Neural cell (in vitro differentiated cells): ENCODE data around the gene OTOF. TPM values are rescaled to one million over a fixed set of nuclear protein-coding genes. Genes with fewer than 3 reads are reported as not detected.

Experiments used
- H2AFZ ChIP-seq: fragments of 200-600, 300-800 bp; sonication (generic), shearing (Covaris generic); 2 replicates; pipeline ENCODE4 v1.6.0; 2014; ENCODE audit warnings: low read depth, mild to moderate bottlenecking, antibody characterized with exemption, low read length, moderate library complexity
- H3F3A ChIP-seq: fragments of 200-600 bp; shearing (Covaris generic); 2 replicates; pipeline ENCODE4 v1.6.1; 2016; ENCODE audit warnings: mild to moderate bottlenecking, moderate library complexity, mixed read lengths, antibody characterized with exemption, low read length; ENCODE audit not compliant: insufficient read depth, poor library complexity, severe bottlenecking
- H3K27ac ChIP-seq: fragments of 200-600, 300-800 bp; sonication (generic), shearing (Covaris generic); 2 replicates; pipeline ENCODE4 v1.5.1; 2014; ENCODE audit warnings: mild to moderate bottlenecking, low read length, moderate library complexity
- H3K27me3 ChIP-seq: fragments of 300-800, 200-600 bp; sonication (generic), shearing (Covaris generic); 2 replicates; pipeline ENCODE4 v1.6.0; 2014; ENCODE audit warnings: mild to moderate bottlenecking, low read depth, low read length, moderate library complexity; ENCODE audit not compliant: insufficient read depth
- H3K36me3 ChIP-seq: fragments of 300-800, 200-600 bp; sonication (generic), shearing (Covaris generic); 2 replicates; pipeline ENCODE4 v1.5.1; 2014; ENCODE audit warnings: mild to moderate bottlenecking, antibody characterized with exemption, low read length, moderate library complexity; ENCODE audit not compliant: insufficient read depth
- H3K4me2 ChIP-seq: fragments of 300-800, 200-600 bp; sonication (generic), shearing (Covaris generic); 2 replicates; pipeline ENCODE4 v1.6.0; 2014; ENCODE audit warnings: mild to moderate bottlenecking, low read length
- H3K4me3 ChIP-seq: fragments of 300-800, 200-600 bp; sonication (generic), shearing (Covaris generic); 2 replicates; pipeline ENCODE4 v1.5.1; 2014; ENCODE audit warnings: mild to moderate bottlenecking, low read length, moderate library complexity
- H3K79me2 ChIP-seq: fragments of 200-600 bp; shearing (Covaris generic); replicated peaks from 2 replicates; pipeline ENCODE4 v1.6.0; 2014; ENCODE audit warnings: mild to moderate bottlenecking, low read length, moderate library complexity; ENCODE audit not compliant: insufficient read depth
- H3K9ac ChIP-seq: fragments of 300-800, 200-600 bp; sonication (generic), shearing (Covaris generic); 2 replicates; pipeline ENCODE4 v1.6.1; 2016; ENCODE audit warnings: mild to moderate bottlenecking, low read length, mixed read lengths
- H3K9me2 ChIP-seq: fragments of 200-600 bp; shearing (Covaris generic); 2 replicates; pipeline ENCODE4 v1.6.1; 2016; ENCODE audit warnings: mild to moderate bottlenecking, low read length, mixed read lengths; ENCODE audit not compliant: insufficient read depth
- H3K9me3 ChIP-seq: fragments of 200-600, 300-800 bp; sonication (generic), shearing (Covaris generic); 2 replicates; pipeline ENCODE4 v1.6.1; 2016; ENCODE audit warnings: mild to moderate bottlenecking, mixed run types, low read length, moderate library complexity, mixed read lengths
- H4K20me1 ChIP-seq: fragments of 200-600 bp; shearing (Covaris generic); 2 replicates; pipeline ENCODE4 v1.6.1; 2016; ENCODE audit warnings: mild to moderate bottlenecking, mixed run types; ENCODE audit not compliant: insufficient read depth
- EP300 ChIP-seq: fragments of 450-650 bp; conservative IDR thresholded peaks from 2 replicates; pipeline ENCODE4 v1.6.1; 2014; ENCODE audit warnings: antibody characterized with exemption, mild to moderate bottlenecking, moderate library complexity; ENCODE audit not compliant: poor library complexity, severe bottlenecking
- EZH2 ChIP-seq: fragments of 200-600, 300-800 bp; shearing (Covaris generic), sonication (generic); IDR thresholded peaks from 2 replicates; pipeline ENCODE4 v1.6.1; 2014; ENCODE audit warnings: antibody characterized with exemption, low read length, borderline replicate concordance, mild to moderate bottlenecking; ENCODE audit not compliant: insufficient read depth, poor library complexity, severe bottlenecking
- MXI1 ChIP-seq: fragments of 450-650 bp; conservative IDR thresholded peaks from 2 replicates; pipeline ENCODE4 v1.6.1; 2014; ENCODE audit warnings: antibody characterized with exemption, mild to moderate bottlenecking; ENCODE audit not compliant: poor library complexity, severe bottlenecking
- POLR2AphosphoS5 ChIP-seq: IDR thresholded peaks from 2 replicates; pipeline ENCODE4 v1.6.1; 2012
- RAD21 ChIP-seq: fragments of 450-650 bp; conservative IDR thresholded peaks from 2 replicates; pipeline ENCODE4 v1.6.1; 2014; ENCODE audit warnings: antibody characterized with exemption, mild to moderate bottlenecking, moderate library complexity
- SMC3 ChIP-seq: fragments of 450-650 bp; conservative IDR thresholded peaks from 2 replicates; pipeline ENCODE4 v1.6.1; 2014; ENCODE audit warnings: antibody characterized with exemption, mild to moderate bottlenecking, moderate library complexity; ENCODE audit not compliant: poor library complexity
- TAF1 ChIP-seq: IDR thresholded peaks from 2 replicates; pipeline ENCODE4 v1.6.1; 2012; ENCODE audit warnings: low read depth
- polyA plus RNA-seq: library from polyadenylated mRNA; depleted of rRNA; stranded (reverse); fragments of >200 nt; gene quantifications from 2 replicates; pipeline ENCODE4 v1.2.3, GENCODE V29; 2014
- TF ChIP-seq, protein P1 (sequence below): fragments of 450-650 bp; IDR thresholded peaks from 2 replicates; pipeline ENCODE4 v1.5.1; 2014; ENCODE audit warnings: antibody characterized with exemption, mild to moderate bottlenecking, moderate library complexity; ENCODE audit not compliant: poor library complexity, severe bottlenecking
- TF ChIP-seq, protein P2 (sequence below): IDR thresholded peaks from 2 replicates; pipeline ENCODE4 v1.6.1; 2012; ENCODE audit warnings: borderline replicate concordance

The OTOF gene
- polyA plus RNA-seq, 1 donor from 2014 or later: not detected

DNA sequence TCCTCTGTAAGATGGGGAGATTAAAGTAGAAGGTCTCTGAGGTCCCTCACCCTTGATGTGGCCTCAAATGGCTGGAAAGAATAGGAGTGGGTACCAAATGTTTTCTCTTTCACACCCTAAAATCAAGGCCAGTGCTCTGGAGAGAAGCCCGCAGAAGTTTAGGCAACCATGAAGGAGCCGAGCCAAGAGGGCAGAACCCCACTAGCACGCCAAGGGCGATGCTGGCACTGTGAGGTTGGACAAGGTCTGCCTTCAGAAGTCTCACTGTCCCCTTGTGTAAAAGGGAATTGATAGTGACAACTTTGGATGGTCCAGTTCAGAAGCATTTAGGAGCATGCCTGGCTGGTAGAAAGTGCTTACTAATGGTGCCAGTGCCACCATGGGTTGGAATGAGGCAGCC, 16.3 kb upstream of the OTOF start:
- Histone ChIP-seq H3F3A (no peaks in the 10 kb centered on the region), H3K9me2 (no peaks in the 10 kb centered on the region), H3K4me3 (no peak overlapping the region), H3K4me2 (no peak overlapping the region), H3K9me3 (no peaks in the 10 kb centered on the region), H3K36me3 (no peaks in the 10 kb centered on the region), H3K27ac (no peak overlapping the region), H3K79me2 (no peaks in the 10 kb centered on the region), H3K27me3 (no peaks in the 10 kb centered on the region), H3K9ac (no peak overlapping the region), H2AFZ (no peak overlapping the region), H4K20me1 (no peaks in the 10 kb centered on the region)
- TF ChIP-seq, protein P1, sequence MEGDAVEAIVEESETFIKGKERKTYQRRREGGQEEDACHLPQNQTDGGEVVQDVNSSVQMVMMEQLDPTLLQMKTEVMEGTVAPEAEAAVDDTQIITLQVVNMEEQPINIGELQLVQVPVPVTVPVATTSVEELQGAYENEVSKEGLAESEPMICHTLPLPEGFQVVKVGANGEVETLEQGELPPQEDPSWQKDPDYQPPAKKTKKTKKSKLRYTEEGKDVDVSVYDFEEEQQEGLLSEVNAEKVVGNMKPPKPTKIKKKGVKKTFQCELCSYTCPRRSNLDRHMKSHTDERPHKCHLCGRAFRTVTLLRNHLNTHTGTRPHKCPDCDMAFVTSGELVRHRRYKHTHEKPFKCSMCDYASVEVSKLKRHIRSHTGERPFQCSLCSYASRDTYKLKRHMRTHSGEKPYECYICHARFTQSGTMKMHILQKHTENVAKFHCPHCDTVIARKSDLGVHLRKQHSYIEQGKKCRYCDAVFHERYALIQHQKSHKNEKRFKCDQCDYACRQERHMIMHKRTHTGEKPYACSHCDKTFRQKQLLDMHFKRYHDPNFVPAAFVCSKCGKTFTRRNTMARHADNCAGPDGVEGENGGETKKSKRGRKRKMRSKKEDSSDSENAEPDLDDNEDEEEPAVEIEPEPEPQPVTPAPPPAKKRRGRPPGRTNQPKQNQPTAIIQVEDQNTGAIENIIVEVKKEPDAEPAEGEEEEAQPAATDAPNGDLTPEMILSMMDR: no peak
- TF ChIP-seq TAF1 (no peak), EP300 (no peak), MXI1 (no peak), RAD21 (no peak), POLR2AphosphoS5 (no peak), SMC3 (no peak), EZH2 (no peak)
- TF ChIP-seq, protein P2, sequence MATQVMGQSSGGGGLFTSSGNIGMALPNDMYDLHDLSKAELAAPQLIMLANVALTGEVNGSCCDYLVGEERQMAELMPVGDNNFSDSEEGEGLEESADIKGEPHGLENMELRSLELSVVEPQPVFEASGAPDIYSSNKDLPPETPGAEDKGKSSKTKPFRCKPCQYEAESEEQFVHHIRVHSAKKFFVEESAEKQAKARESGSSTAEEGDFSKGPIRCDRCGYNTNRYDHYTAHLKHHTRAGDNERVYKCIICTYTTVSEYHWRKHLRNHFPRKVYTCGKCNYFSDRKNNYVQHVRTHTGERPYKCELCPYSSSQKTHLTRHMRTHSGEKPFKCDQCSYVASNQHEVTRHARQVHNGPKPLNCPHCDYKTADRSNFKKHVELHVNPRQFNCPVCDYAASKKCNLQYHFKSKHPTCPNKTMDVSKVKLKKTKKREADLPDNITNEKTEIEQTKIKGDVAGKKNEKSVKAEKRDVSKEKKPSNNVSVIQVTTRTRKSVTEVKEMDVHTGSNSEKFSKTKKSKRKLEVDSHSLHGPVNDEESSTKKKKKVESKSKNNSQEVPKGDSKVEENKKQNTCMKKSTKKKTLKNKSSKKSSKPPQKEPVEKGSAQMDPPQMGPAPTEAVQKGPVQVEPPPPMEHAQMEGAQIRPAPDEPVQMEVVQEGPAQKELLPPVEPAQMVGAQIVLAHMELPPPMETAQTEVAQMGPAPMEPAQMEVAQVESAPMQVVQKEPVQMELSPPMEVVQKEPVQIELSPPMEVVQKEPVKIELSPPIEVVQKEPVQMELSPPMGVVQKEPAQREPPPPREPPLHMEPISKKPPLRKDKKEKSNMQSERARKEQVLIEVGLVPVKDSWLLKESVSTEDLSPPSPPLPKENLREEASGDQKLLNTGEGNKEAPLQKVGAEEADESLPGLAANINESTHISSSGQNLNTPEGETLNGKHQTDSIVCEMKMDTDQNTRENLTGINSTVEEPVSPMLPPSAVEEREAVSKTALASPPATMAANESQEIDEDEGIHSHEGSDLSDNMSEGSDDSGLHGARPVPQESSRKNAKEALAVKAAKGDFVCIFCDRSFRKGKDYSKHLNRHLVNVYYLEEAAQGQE: no peak

DNA sequence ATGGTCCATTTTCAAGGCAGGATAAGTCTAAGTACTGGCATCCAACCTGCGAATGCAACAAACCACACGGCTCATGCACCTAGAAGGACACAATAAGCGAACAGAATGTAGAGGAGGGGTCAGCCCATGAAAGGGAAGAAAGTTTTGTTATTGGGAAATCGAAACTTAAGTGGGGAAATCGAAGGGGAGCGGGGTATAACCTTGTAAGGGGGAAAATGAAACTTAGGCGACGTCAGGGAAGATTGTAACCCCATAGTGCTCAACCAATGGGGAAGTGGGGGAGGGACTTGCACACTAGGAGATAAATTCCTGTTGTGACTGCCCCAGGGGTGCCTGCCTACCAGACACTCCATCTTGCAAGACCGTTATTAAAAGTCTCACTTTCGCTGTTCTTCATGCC, 15.6 kb upstream of the OTOF start:
- Histone ChIP-seq H3F3A (no peaks in the 10 kb centered on the region), H3K79me2 (no peaks in the 10 kb centered on the region), H3K4me2 (no peak overlapping the region), H3K4me3 (no peak overlapping the region), H3K9me2 (no peaks in the 10 kb centered on the region), H3K36me3 (no peaks in the 10 kb centered on the region), H3K27me3 (no peaks in the 10 kb centered on the region), H3K9me3 (no peaks in the 10 kb centered on the region), H2AFZ (no peak overlapping the region), H3K27ac (no peak overlapping the region), H4K20me1 (no peaks in the 10 kb centered on the region), H3K9ac (no peak overlapping the region)
- TF ChIP-seq POLR2AphosphoS5 (no peak), EZH2 (no peak), EP300 (no peak), RAD21 (no peak), MXI1 (no peak), SMC3 (no peak), TAF1 (no peak)
- TF ChIP-seq, protein P2: no peak
- TF ChIP-seq, protein P1: no peak
